ENCODE results near the gene ITGAL.
"Not testable (repeated sequence)": the region's sequence is repeated elsewhere in the genome, so short reads cannot be mapped to it uniquely, and the experiment has no call there.

The ITGAL gene

GRCh38 chr16:30493941-30494488 is 21.5 kb downstream of the ITGAL start:
- no peak for DNase-seq

- no peak for DNase-seq
Observed at GRCh38 chr16:30494709-30495108, 22.2 kb downstream of the ITGAL start.

GRCh38 chr16:30499284-30499683 is 26.7 kb downstream of the ITGAL start:
- no peak for DNase-seq

- no peak for DNase-seq
Observed at GRCh38 chr16:30503403-30504296, 31.1 kb downstream of the ITGAL start.

GRCh38 chr16:30509081-30509765 is 36.7 kb downstream of the ITGAL start:
- DNase-seq: no peak

- no peak for DNase-seq
Observed at GRCh38 chr16:30510376-30510938, 37.9 kb downstream of the ITGAL start.

GRCh38 chr16:30511509-30511908 is 39.0 kb downstream of the ITGAL start:
- DNase-seq: no peak

GRCh38 chr16:30515275-30515674 is 42.7 kb downstream of the ITGAL start:
- no peak for DNase-seq

GRCh38 chr16:30518552-30518951 is 46.0 kb downstream of the ITGAL start:
- no peak for DNase-seq

- DNase-seq: no peak
Observed at GRCh38 chr16:30519120-30520049, 46.8 kb downstream of the ITGAL start.

- DNase-seq: no peak
Observed at GRCh38 chr16:30521476-30521872, 48.9 kb downstream of the ITGAL start.

GRCh38 chr16:30521873-30522641 is 49.5 kb downstream of the ITGAL start:
- DNase-seq: no peak

GRCh38 chr16:30522702-30523463 is 50.3 kb downstream of the ITGAL start:
- DNase-seq: not testable (repeated sequence)

GRCh38 chr16:30523768-30524574 is 51.4 kb downstream of the ITGAL start:
- DNase-seq: no peak

GRCh38 chr16:30524575-30525568 is 52.3 kb downstream of the ITGAL start:
- DNase-seq: no peak

- DNase-seq: no peak
Observed at GRCh38 chr16:30525844-30526136, 53.2 kb downstream of the ITGAL start.

GRCh38 chr16:30526137-30526822 is 53.7 kb downstream of the ITGAL start, which contains the start of gene ZNF768:
TSS of gene ZNF768 (minus strand) at chr16:30526566. CDS start at chr16:30526413, 153 bp downstream.
- no peak for DNase-seq
